ENCODE data around the gene DYRK1A. TPM values are rescaled to one million over a fixed set of nuclear protein-coding genes. Genes with fewer than 3 reads are reported as not detected.
A peak's percentile ranks its signal among the peaks of the same experiment; 100 is the strongest.

Gene DYRK1A
- total RNA-seq, 4 donors from 2014 or later: 81.8 to 108 (median 87.4) TPM

DNA sequence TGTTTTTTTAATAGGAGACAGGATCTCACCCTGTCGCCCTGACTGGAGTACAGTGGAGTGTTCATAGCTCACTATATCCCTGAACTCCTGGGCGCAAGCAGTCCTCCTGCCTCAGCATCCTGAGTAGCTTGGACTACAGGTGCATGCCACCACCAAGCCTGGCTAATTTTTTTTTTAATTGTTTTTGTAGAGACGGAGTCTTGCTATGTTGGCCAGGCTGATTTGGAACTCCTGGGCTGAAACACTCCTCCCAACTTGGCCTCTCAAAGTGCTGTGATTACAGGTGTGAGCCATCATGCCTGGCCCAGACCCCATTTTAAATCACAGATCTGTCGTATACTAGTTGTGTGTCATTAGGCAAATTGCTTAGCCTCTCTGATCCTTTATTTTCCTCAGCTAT is 161.1 kb downstream of the DYRK1A start:
- H3K27me3 ChIP-seq: no peaks in the 10 kb centered on the region
- no peaks in the 10 kb centered on the region for H3K36me3 ChIP-seq
- no peak overlapping the region for H3K4me3 ChIP-seq
- intact Hi-C loops (cut with DNase I): no loop called here
- no peaks in the 10 kb centered on the region for H3K9me3 ChIP-seq
- 96% methylated on average over 4 of the region's 4 CpGs for WGBS
- peaks cover 11 to 16% (median 12%) of the 10 kb centered on the region in 4 donors for H3K4me1 ChIP-seq
- peak; percentile 53 for DNase-seq (ENCODE audit: extremely low spot score)
- TF ChIP-seq POLR2AphosphoS5 (IDR thresholded peaks at IDR 0.05) (no peak), POLR2A (IDR thresholded peaks at IDR 0.05; ENCODE audit: low read depth) (no peak), CTCF (IDR thresholded peaks at IDR 0.05) (no peak)
- H3K27ac ChIP-seq (replicated peaks in 1 of 4): no peak overlapping the region

DNA sequence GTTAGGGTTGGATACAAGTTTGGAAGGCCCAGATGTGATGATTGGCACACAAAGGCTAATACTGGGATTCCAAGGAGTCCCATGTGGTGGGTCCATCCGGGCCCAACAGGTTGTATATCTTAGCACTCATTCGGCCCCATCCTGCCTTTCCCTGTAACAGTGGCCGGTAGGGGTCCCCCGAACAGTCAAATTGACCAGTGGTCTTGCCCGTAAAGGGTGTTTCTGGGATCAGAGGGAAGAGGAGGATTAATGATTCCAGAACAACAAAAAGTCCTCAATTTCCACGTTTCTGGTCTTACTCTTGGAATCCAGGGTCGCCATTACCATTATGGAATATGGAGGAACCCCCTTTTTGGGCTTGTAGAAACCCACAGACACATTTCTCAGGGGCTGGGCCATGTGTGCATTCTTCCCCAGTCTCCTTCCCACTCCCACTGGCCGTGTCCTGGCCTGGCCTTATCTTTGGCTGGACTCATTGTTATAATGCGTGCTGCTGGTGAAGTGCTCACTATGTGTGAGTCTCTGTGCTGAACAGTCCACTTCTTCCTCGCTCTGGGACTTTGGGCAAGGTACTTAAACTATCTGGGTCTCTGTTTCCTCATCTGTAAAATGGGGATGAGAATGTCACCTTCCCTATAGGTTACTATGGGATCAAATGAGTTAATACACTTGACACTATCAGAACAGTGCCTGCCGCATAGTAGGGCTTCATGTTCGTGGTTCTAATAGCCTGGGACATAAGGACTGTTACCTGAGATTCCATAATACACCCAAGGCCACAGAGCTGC is 161.8 kb downstream of the DYRK1A start:
- H3K4me1 ChIP-seq: peaks cover 11 to 16% (median 12%) of the 10 kb centered on the region in 4 donors
- no peak overlapping the region for H3K27ac ChIP-seq (replicated peaks in 1 of 4)
- peak; percentile 53 for DNase-seq (ENCODE audit: extremely low spot score)
- intact Hi-C loops (cut with DNase I): no loop called here
- 89% methylated on average over 12 of the region's 12 CpGs for WGBS
- H3K9me3 ChIP-seq: no peaks in the 10 kb centered on the region
- no peaks in the 10 kb centered on the region for H3K36me3 ChIP-seq
- peaks cover 0 to 3% (median 0%) of the 10 kb centered on the region in 4 donors for H3K27me3 ChIP-seq
- no peak for TF ChIP-seq POLR2AphosphoS5 (IDR thresholded peaks at IDR 0.05)
- TF ChIP-seq CTCF (IDR thresholded peaks at IDR 0.05): no peak
- no peak for TF ChIP-seq POLR2A (IDR thresholded peaks at IDR 0.05; ENCODE audit: low read depth)
- no peak for TF ChIP-seq EP300 (IDR thresholded peaks at IDR 0.05)
- no peak overlapping the region for H3K4me3 ChIP-seq

DNA sequence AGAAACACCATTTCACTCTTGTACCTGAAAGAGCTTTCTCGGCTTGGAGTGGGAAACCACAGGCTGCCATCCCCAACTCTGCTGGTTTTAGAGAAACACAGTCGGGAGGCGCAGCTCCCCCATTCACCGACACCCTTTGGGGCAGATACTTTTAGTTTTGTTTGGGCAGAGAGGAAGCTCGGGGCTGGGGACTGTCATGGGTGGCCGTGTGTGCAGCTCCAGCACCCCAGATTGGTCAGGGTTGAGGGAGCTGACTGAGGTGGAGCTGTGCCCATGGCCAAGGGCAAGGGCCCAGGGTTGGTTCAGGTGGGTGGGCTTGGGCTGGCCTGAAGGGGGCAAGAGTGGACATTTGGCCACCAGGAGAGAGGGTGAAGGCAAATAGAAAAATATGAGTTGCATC is 163.1 kb downstream of the DYRK1A start:
- DNase-seq (ENCODE audit: extremely low spot score): peak; percentile 80
- intact Hi-C loops (cut with DNase I): no loop called here
- Histone ChIP-seq H3K27me3 (peaks cover 0 to 8% (median 0%) of the 10 kb centered on the region in 4 donors), H3K27ac (replicated peaks in 1 of 4) (no peak overlapping the region), H3K36me3 (no peaks in the 10 kb centered on the region), H3K4me3 (no peak overlapping the region), H3K4me1 (peaks cover 11 to 16% (median 12%) of the 10 kb centered on the region in 4 donors), H3K9me3 (no peaks in the 10 kb centered on the region)
- WGBS: 86% methylated on average over 6 of the region's 6 CpGs
- TF ChIP-seq POLR2AphosphoS5 (IDR thresholded peaks at IDR 0.05): no peak
- no peak for TF ChIP-seq CTCF (IDR thresholded peaks at IDR 0.05)
- no peak for TF ChIP-seq POLR2A (IDR thresholded peaks at IDR 0.05; ENCODE audit: low read depth)
- TF ChIP-seq EP300 (IDR thresholded peaks at IDR 0.05): no peak

DNA sequence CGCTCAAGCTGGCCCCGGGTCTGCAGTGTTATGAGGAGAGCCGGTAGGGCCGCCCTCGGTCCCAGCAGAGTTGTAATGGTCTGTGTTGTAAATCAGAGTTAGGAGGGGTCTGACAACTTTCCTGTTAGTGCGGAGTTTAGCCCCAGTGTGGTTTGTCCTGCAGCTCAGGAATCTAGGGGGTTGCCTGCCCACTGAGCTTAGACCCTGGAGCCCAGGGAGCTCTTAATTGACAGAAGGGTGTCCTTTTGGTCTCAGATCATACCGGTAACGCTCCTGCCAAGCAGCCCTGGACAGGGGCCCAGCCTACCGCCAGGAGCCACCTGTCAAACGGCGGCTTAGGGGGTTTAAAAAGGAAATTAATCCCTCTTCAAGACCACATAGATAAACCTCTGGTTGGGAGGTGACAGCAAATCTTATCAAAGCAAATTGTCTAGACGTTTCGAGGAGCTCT is 164.4 kb downstream of the DYRK1A start:
- no peak overlapping the region for H3K4me3 ChIP-seq
- H3K4me1 ChIP-seq: peaks cover 11 to 16% (median 12%) of the 10 kb centered on the region in 4 donors
- H3K9me3 ChIP-seq: peaks cover 0 to 8% (median 3%) of the 10 kb centered on the region in 4 donors
- intact Hi-C loops (cut with DNase I): no loop called here
- H3K27me3 ChIP-seq: peaks cover 0 to 11% (median 0%) of the 10 kb centered on the region in 4 donors
- WGBS: 47% methylated on average over 10 of the region's 13 CpGs
- H3K36me3 ChIP-seq: no peaks in the 10 kb centered on the region
- DNase-seq (ENCODE audit: extremely low spot score): peak; percentile 86
- TF ChIP-seq EP300 (IDR thresholded peaks at IDR 0.05): no peak
- TF ChIP-seq POLR2AphosphoS5 (IDR thresholded peaks at IDR 0.05): no peak
- no peak for TF ChIP-seq POLR2A (IDR thresholded peaks at IDR 0.05; ENCODE audit: low read depth)
- no peak for TF ChIP-seq CTCF (IDR thresholded peaks at IDR 0.05)
- no peak overlapping the region for H3K27ac ChIP-seq (replicated peaks in 1 of 4)

Measured in esophagus muscularis mucosa (tissue), 4 donors.